ENCODE measurements around the gene EIF3D. TPM values are rescaled to one million over a fixed set of nuclear protein-coding genes. Genes with fewer than 3 reads are reported as not detected.

Gene EIF3D
- total and polyA plus RNA-seq, 9 of the 15 experiments (the other 6 are each of a cell fraction or from before 2014, with no cell fraction given), result 191 to 422 (median 279) TPM

DNA sequence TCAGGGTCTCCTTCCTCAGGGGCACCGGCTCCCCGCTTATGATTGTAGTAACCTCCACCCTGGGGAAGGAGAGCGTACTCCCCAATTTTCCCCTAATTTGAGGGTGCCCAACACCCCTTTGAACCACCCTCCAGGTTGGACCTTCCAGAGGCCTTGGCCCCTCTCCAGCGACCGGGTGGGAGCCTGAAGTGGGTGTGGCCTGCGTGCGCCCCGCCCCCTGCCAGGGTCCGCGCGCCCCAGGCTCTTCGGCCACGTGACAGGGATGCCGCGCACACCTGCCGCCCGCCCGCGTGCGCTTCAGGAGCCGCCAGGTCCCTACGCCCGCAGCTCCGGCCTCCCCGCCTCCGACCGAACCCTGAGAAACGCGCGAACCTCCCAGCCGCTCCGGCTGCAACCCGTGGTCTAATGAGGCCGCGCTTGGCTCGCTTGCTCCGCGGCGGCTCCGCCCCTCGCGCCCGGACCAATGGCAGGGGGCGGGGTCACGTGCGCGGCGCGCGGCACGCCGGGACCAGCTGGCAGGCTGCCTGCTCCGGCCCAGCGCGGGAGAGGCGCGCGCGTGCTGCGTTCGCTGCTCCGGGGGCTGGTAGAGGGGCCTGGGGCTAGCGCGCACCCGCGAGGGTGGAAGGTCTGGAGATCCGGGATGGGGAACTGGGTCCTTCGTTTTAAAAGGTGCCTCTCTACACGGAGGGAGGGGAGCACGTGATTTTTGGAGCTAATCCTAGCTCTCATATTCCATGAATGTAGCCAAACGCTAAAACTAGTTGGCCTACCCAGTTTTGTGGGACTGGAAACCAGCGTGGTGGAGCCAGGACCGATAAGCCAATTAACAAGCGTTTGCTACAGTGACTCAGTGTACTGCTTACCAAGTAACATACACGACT is 22.1 kb downstream of the EIF3D start, which contains the start of gene FOXRED2 (continued):
- TF ChIP-seq, protein P1, sequence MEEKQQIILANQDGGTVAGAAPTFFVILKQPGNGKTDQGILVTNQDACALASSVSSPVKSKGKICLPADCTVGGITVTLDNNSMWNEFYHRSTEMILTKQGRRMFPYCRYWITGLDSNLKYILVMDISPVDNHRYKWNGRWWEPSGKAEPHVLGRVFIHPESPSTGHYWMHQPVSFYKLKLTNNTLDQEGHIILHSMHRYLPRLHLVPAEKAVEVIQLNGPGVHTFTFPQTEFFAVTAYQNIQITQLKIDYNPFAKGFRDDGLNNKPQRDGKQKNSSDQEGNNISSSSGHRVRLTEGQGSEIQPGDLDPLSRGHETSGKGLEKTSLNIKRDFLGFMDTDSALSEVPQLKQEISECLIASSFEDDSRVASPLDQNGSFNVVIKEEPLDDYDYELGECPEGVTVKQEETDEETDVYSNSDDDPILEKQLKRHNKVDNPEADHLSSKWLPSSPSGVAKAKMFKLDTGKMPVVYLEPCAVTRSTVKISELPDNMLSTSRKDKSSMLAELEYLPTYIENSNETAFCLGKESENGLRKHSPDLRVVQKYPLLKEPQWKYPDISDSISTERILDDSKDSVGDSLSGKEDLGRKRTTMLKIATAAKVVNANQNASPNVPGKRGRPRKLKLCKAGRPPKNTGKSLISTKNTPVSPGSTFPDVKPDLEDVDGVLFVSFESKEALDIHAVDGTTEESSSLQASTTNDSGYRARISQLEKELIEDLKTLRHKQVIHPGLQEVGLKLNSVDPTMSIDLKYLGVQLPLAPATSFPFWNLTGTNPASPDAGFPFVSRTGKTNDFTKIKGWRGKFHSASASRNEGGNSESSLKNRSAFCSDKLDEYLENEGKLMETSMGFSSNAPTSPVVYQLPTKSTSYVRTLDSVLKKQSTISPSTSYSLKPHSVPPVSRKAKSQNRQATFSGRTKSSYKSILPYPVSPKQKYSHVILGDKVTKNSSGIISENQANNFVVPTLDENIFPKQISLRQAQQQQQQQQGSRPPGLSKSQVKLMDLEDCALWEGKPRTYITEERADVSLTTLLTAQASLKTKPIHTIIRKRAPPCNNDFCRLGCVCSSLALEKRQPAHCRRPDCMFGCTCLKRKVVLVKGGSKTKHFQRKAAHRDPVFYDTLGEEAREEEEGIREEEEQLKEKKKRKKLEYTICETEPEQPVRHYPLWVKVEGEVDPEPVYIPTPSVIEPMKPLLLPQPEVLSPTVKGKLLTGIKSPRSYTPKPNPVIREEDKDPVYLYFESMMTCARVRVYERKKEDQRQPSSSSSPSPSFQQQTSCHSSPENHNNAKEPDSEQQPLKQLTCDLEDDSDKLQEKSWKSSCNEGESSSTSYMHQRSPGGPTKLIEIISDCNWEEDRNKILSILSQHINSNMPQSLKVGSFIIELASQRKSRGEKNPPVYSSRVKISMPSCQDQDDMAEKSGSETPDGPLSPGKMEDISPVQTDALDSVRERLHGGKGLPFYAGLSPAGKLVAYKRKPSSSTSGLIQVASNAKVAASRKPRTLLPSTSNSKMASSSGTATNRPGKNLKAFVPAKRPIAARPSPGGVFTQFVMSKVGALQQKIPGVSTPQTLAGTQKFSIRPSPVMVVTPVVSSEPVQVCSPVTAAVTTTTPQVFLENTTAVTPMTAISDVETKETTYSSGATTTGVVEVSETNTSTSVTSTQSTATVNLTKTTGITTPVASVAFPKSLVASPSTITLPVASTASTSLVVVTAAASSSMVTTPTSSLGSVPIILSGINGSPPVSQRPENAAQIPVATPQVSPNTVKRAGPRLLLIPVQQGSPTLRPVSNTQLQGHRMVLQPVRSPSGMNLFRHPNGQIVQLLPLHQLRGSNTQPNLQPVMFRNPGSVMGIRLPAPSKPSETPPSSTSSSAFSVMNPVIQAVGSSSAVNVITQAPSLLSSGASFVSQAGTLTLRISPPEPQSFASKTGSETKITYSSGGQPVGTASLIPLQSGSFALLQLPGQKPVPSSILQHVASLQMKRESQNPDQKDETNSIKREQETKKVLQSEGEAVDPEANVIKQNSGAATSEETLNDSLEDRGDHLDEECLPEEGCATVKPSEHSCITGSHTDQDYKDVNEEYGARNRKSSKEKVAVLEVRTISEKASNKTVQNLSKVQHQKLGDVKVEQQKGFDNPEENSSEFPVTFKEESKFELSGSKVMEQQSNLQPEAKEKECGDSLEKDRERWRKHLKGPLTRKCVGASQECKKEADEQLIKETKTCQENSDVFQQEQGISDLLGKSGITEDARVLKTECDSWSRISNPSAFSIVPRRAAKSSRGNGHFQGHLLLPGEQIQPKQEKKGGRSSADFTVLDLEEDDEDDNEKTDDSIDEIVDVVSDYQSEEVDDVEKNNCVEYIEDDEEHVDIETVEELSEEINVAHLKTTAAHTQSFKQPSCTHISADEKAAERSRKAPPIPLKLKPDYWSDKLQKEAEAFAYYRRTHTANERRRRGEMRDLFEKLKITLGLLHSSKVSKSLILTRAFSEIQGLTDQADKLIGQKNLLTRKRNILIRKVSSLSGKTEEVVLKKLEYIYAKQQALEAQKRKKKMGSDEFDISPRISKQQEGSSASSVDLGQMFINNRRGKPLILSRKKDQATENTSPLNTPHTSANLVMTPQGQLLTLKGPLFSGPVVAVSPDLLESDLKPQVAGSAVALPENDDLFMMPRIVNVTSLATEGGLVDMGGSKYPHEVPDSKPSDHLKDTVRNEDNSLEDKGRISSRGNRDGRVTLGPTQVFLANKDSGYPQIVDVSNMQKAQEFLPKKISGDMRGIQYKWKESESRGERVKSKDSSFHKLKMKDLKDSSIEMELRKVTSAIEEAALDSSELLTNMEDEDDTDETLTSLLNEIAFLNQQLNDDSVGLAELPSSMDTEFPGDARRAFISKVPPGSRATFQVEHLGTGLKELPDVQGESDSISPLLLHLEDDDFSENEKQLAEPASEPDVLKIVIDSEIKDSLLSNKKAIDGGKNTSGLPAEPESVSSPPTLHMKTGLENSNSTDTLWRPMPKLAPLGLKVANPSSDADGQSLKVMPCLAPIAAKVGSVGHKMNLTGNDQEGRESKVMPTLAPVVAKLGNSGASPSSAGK (IDR thresholded peaks at IDR 0.05), result peak; percentile 97
- peak; percentile 84 for TF ChIP-seq NR3C1 (CRISPR knock-in tag; IDR thresholded peaks at IDR 0.05)
- TF ChIP-seq EZH2 (IDR thresholded peaks at IDR 0.05; ENCODE audit: borderline replicate concordance, low read depth, low read length), result no peak
- peak; percentile 49; the same call in 1 of the 2 replicates for TF ChIP-seq SIN3B (IDR thresholded peaks at IDR 0.05; ENCODE audit: low read depth)
- no peak for TF ChIP-seq TEAD4 (IDR thresholded peaks at IDR 0.05; ENCODE audit: low read length)
- 0 out of 2 replicates have a peak, but pooled peaks have one; percentile 41 for TF ChIP-seq TEAD4 (CRISPR knock-in tag; IDR thresholded peaks at IDR 0.05; ENCODE audit: borderline replicate concordance)
- TF ChIP-seq ZNF224 (CRISPR knock-in tag; IDR thresholded peaks at IDR 0.05), result no peak
- TF ChIP-seq FIP1L1 (IDR thresholded peaks at IDR 0.05; ENCODE audit: low read depth, low read length, poor library complexity, severe bottlenecking), result peak; percentile 87
- TF ChIP-seq ZNF79 (CRISPR knock-in tag; IDR thresholded peaks at IDR 0.05; ENCODE audit: low read depth), result no peak
- TF ChIP-seq, protein P2, sequence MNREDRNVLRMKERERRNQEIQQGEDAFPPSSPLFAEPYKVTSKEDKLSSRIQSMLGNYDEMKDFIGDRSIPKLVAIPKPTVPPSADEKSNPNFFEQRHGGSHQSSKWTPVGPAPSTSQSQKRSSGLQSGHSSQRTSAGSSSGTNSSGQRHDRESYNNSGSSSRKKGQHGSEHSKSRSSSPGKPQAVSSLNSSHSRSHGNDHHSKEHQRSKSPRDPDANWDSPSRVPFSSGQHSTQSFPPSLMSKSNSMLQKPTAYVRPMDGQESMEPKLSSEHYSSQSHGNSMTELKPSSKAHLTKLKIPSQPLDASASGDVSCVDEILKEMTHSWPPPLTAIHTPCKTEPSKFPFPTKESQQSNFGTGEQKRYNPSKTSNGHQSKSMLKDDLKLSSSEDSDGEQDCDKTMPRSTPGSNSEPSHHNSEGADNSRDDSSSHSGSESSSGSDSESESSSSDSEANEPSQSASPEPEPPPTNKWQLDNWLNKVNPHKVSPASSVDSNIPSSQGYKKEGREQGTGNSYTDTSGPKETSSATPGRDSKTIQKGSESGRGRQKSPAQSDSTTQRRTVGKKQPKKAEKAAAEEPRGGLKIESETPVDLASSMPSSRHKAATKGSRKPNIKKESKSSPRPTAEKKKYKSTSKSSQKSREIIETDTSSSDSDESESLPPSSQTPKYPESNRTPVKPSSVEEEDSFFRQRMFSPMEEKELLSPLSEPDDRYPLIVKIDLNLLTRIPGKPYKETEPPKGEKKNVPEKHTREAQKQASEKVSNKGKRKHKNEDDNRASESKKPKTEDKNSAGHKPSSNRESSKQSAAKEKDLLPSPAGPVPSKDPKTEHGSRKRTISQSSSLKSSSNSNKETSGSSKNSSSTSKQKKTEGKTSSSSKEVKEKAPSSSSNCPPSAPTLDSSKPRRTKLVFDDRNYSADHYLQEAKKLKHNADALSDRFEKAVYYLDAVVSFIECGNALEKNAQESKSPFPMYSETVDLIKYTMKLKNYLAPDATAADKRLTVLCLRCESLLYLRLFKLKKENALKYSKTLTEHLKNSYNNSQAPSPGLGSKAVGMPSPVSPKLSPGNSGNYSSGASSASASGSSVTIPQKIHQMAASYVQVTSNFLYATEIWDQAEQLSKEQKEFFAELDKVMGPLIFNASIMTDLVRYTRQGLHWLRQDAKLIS (CRISPR knock-in tag; IDR thresholded peaks at IDR 0.05), result peak; percentile 72; the same call in 1 of the 2 replicates

Measured in K562 (cell line).